Measurements from ENCODE around the gene POLR1D.

Gene POLR1D

DNA sequence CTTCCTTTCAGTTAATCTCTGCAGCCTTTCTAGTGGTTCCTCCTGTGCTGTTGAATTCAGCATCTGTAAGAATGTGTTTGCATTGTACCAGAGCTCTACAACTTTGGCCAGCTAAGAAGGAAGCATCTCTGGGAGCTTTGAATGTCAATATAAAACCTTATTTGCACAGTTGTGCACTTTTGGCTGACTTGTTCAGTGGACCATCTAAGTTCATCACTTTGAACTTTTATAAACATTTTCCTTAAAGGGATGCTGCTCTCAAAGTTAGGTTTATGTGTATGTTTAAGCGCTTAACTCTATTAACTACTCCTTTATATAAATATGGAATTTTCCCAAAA is 15.6 kb downstream of the POLR1D start:
- no peak for DNase-seq (ENCODE audit: low read depth in 2 of 3, low spot score in 2 of 3)

DNA sequence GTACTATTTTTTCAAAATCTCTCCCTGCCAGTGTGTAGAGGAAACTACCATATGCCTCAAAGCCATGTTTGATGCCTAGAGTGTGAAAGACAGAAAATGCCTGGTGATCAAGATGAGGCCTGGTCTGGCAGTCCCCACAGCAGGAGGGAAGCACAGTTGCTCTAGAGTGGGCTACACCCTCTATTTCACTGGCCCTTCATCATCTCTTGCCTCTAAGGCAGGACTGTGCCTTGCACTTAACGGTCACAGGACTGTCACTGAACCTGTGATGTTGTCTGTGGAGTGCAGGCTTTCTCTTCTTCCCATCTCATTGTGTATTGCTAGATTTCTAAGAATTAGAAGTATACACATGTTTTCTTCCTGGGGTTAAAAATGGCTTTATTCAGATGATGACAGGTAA is 16.3 kb downstream of the POLR1D start:
- DNase-seq (ENCODE audit: low read depth in 2 of 3, low spot score in 2 of 3): no peak

DNA sequence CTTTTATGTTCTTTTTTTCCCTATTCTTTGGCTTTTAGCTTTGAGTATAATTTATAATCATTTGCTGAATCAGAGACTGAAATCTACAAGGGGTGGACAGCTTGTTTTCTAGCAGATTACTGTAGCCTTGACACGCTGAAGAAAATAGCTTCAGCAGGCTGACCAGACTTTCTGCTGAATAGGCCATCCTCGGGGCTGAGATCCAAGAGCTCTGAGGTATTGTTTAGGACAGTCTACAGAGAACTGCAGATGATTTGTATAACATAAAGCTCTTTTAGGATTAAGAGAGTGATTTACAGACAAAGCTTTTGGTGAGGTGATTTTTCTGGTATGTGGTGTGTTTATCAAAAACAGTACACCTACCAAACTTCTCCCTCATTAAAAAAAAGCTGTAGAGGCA is 16.8 kb downstream of the POLR1D start:
- no peak for DNase-seq (ENCODE audit: low read depth in 2 of 3, low spot score in 2 of 3)

DNA sequence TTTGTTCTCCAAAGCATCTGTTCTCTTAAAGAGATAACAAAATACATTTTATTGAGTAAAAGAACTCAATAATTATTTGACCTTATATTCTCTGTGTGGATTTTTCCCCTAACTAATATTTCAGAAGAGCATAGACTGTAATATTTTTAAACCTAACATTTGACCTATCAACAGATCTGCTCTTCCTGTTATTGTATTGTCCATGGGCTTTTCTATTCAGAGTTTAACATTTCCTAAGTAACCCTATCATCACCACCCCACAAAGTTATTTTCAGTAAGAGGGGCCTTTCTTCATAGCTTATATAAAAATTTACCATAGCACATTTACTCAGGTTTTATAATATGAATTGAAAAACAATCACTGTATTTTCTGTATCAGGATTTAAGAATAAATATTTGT is 17.5 kb downstream of the POLR1D start:
- no peak for DNase-seq (ENCODE audit: low read depth in 2 of 3, low spot score in 2 of 3)

DNA sequence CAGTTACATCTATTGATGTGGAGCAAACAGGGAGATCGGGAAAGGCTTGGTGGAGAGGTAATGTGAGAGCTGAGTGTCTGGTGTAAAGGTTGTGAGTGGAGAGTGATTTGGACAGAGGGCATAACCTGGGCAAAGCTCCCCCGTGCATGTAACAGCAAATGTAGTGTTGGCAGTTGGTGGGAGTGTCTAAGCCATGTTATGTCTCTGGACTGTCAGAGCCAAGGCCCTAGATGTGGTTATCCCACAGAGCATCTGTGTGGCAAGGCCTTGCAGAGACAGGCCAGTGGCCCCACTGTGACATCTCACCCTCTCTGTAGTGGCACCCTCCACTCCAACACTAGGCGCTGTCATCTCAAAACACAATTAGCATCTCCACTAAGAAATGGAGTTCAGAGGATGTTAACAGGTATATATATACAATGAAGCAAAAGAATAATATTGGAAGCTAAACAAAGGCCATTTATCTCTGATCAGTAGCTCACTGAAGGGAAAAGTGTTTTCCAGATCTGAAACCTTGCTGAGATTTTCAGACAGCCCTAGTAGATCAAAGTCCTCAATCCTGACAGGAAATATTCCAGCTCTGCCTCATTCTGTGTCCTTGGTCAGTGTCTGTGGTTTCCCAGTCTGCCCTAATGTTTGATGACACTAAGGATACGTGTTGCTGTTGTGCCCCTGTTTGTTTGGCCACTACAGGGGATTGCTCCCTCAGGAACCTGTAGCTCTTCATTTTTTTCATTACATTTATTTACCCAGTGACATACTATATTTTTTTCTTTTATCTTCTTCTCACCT is 20.2 kb downstream of the POLR1D start:
- no peak for DNase-seq (ENCODE audit: low read depth in 2 of 3, low spot score in 2 of 3)

DNA sequence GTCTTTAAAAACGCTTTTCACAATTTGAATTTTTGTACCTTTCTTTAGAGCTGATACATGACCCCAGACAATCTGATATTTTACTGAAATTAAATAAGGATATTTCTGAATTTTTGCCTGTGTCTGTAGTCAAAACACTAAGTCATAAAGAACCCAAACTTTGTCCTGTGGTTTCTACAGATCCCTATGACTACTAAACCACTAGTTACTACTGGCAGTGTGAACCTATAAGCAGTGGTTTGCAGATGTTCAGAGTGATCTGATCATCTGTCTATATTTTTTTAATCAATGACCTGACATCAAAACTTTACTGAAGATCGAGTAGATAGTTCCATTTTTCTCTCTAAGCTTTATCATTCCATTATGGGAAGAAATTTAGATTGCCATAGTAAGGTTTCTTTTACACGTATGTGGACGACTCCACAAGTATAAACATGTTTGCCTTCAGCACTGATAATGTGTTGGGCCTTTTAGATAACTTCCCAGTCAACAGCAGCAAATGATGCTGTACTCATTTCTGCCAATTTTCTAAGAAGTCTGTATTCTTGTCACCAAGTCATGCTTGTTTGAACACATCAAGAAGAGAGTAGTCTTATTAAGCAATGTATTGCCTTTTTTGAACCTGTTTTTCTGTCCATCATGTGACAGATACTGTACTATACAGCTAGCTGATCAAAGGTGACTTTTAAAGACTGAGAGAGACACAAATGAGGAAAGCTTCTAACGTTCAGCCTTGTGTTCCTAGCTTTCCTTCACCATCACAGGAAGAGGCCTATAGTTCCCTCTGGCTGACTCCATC is 21.8 kb downstream of the POLR1D start:
- DNase-seq (ENCODE audit: low read depth in 2 of 3, low spot score in 2 of 3): no peak

DNA sequence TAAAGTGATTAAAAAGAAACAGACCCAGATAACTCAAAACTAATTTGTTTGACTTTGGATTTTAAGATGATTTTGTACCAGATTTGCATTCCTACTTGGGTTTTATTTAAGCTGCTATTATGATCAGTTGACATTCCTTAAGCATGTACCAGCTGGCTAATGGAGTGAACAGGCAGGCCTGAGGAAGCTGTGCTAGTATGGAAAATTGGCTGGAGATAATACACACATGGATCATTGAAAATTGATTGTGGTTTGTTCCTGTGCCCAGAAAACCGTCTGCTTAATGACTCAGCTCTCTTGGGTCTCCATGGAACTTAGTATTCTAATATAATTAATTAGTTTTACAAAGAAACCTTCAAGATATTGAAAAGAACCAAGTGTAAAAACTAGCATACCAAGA is 22.6 kb downstream of the POLR1D start:
- no peak for DNase-seq (ENCODE audit: low read depth in 2 of 3, low spot score in 2 of 3)

DNA sequence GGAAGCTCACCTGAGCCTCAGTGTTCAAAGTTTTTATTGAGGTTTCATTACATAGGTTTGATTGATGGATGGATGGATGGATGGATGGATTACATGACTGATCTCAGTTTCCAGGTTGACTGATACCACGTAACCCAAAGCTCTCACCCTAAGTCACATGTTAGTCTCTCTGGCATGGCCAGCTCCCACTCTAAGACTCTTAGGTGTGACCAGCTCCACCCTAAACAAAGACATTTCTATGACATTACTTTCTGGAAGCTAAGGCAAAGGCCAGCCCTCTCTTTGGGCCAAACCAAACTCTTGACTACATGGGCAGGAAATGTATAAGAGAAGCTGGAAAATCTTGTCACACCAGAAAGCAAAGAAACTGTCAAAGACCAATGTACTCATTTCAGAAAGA is 28.6 kb downstream of the POLR1D start:
- no peak for DNase-seq (ENCODE audit: low read depth in 2 of 3, low spot score in 2 of 3)

DNA sequence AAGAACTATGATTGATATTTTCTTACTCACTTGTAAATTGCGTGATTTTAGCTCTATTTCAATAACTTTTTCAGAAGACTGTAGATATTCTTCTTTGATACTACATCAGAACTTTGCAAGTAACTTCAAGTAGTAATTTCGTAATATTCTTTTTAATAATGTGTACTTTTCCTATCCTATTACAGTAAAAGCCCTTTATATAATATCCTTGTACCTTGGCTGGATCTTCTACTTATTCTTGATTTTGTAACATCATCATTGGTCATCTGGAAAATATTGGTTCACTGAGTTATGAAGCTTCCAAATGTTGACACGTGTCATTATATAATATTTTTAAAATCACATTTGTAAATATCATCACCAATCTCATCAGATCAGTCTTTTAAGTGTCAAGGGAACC is 32.4 kb downstream of the POLR1D start:
- no peak for DNase-seq (ENCODE audit: low read depth in 2 of 3, low spot score in 2 of 3)

DNA sequence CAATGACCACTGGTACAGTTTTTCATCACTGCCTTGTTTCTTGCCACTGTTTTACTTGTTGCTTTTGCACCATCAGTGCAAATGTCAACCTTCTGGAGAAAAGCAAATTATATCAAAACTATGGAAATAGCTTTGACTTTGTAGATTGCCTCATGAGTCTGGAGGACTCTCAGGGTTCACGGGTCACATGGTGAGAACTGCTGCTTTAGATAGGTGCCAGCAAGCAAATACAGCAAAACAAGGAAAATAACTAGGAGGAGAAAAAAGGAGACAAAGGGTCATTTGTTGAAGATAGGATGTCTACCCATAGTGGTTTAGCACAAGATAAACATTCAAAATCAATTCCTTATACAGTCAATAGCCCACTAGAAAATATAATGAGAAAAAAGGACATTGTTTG is 33.1 kb downstream of the POLR1D start:
- DNase-seq (ENCODE audit: low read depth in 2 of 3, low spot score in 2 of 3): no peak

DNA sequence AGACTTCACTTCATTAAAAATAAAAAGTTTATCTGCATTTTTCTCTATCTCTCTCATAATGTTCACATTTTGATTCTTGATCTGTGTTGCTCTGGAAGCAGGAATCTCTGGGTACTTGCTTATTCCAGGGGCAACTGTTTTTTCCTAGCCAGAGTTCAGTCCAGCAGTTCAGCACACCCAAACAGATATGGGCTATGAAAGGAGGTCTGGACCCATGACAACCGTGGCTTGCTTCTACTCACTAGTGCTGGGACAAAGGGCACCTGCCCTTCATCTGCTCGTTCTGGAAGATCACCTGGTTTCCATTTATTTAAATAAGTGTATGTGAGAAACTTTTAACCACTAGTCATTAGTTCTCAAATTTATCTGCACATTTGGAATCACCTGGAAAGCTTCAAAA is 36.0 kb downstream of the POLR1D start:
- DNase-seq (ENCODE audit: low read depth in 2 of 3, low spot score in 2 of 3): no peak

DNA sequence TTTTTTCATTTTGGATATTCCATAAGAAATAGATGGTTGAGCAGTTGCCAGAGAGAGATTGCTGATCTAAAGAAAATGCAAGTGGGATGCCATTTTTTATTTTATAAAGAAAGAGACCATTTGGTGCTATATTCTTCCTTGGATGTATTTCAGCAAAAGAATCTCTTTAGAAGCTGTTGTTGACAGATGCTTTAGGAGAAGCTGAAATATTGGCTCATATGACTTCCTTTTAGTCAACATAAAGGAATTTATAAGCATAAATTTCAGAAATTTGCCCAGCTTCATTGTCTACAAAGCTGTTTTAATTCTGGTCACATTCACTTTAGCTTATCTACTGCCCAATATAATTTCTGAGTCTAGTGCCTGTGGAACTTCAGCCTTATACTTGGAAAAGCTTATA is 36.9 kb downstream of the POLR1D start:
- no peak for DNase-seq (ENCODE audit: low read depth in 2 of 3, low spot score in 2 of 3)

DNA sequence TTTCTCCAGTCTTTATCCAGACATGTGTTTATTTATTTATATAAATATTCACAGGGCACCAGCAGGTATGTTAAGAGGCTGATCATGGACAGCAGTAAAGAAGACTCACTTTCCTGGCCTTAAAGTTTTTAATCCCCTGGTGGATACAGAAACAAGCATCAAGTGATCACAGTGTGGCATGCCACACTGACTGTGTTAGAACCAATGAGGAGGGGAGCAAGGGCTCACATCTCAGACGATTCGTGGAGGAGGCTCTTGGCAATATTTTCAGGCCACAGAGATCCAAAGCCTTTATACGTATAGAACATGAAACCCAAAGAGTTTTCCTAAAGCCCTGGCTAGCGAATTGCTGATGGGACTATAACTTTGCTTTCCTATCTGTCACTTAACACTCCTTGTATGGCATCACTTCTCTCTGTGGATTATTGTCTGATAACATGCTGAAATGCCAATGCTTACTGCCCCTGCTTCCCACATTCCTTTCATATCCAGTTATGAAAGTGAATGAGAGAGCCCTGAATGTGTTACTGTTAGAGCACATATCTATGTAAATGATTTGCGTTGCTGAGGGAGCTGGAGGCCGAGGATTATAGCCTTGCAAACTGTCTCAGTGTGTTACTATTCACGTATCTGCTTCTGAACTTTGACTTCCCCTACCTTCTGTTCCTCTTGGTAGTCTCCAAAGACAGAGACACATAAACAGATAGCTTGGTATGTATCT is 37.6 kb downstream of the POLR1D start:
- no peak for DNase-seq (ENCODE audit: low read depth in 2 of 3, low spot score in 2 of 3)

DNA sequence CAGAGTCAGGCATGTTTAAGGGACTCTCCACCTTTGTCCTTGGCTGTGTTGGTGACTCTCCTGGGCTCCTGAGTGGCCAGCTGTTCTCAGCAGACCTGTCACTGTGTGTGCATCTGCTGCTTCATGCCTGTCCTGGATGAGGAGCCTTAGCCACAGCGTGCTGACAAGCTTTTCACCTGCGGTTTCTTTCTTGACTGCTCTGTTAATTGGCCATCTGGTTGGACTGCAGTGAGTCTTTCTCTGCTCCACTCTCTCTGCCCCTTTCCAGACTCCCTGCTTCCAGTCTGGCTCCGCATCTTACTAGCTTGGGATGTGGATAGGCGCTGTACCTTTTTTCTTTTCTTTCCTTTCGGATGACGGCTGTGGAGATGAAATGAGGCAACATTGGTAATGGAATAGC is 38.8 kb downstream of the POLR1D start:
- no peak for DNase-seq (ENCODE audit: low read depth in 2 of 3, low spot score in 2 of 3)

DNA sequence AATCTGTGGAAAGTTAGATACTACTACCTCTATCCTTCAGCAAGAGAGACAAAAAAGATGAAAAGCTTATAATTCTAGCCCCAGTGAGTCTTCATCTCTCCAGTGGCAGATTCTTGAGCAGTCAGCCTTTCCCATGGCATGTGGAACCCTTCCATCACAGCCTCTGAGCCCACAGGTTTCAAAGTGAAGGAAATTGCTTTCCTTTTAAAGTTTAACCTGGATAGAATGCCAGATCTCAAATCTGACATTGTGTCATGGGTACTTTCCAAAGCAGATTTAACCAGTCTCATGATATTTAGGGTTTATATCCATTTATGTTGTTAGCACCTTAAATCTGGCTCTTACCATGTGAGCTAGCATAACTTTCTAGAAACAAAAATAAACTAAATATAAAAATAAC is 39.3 kb downstream of the POLR1D start:
- DNase-seq (ENCODE audit: low read depth in 2 of 3, low spot score in 2 of 3): no peak

DNA sequence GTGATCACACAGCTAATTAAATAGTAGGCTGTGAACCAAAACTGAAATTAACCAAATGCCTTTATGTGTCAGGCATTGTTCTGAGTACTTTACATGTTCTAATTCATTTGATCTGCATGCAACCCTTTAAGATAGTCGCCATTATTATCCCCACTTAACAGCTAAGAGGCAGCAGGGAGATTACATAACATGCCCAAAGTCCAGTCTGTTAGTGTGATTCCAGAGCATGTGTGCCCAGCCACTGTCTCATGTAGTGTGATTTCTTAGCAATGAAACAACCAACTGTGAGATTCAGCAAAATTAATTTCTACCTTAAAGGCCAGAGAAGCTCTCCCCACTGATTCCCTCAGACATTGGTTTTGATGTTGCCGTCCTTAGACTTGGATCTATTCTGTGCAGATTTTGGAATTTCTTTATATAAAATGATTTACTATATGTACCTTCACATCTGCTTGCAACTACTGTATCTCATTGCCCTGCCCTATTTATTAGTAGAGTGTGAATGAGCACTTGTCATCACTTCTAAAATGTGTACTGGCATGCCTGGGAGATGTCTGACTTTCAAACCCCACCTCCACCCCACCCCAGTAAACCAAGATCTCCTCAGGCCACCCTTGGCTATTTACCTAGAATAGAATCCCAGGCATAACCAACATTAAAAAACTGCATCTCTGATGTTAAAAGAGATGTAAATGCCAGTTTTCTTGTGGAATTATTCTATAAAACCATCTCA is 41.2 kb downstream of the POLR1D start:
- no peak for DNase-seq (ENCODE audit: low read depth in 2 of 3, low spot score in 2 of 3)

DNA sequence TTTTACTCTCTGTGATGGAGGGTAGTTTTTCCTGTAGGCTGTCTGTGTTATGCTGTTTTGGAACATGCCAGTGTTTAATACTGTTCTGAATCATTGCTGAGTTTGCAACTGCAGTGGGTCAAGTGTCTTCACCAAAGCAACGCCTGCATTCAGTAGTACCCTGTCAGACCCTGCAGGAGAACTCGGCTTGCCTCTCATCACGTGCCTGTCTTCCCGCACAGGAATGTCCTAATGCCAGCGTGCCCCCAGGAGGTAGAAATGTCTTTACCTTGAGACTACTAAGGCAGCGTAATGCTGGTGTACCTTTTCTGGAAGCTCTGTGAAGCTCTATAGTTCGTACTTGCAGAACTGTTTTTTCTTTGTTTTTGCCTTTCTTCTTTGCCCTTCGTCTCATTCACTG is 42.3 kb downstream of the POLR1D start:
- DNase-seq (ENCODE audit: low read depth in 2 of 3, low spot score in 2 of 3): no peak

DNA sequence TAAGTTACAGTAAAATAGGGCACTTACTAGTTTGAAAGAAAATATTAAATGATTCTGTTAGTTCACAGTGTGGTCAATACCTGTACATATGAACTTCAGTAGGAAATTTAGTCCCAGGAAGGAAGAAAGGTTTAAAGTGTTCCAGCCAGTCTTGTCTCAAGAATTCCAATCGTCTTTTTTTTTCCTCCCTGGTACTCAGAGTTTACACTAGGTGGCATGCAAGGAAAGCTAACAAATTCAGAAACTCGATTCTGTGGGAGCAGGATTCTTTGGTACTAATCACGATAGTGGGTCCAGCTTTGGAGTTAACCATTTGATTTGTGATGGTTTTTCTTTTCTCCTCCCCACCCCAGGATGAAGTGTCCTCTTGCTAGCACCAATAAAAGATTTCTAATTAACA is 43.6 kb downstream of the POLR1D start:
- no peak for DNase-seq (ENCODE audit: low read depth in 2 of 3, low spot score in 2 of 3)

DNA sequence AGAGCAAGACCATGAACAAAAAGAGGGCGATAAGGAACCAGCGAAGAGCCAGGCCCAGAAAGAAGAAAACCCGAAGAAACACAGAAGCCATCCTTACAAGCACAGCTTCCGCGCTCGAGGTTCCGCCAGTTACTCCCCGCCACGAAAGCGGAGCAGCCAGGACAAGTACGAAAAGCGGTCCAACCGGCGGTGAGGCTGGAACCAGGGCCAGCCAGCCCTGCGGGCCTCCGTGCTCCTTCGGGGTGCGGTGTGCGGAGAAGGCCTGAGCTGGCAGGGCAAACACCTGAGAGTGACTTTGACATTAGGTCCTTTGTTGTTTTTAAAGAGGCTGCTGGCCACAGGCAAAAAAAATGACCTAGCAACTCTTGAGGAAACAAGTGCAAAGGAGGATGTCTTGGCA is 44.1 kb downstream of the POLR1D start:
- no peak for DNase-seq (ENCODE audit: low read depth in 2 of 3, low spot score in 2 of 3)

DNA sequence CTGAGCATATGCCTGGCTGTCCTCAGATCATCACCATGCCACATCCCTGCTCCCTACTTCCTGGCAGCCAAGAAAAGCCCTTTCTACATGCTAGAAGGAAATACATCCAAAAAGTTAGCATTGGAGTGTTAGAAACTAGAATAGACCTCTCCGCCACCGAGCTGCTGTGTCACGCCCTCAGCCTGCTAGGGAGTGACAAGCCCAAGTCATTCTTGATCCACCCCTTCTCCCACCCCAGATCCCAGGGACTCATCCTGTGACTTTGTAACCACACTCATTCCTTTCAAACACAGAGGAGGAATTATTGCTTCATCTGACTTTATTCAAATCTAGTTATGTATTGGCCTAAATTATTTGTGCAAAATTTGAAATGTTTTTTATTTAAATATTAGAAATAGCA is 45.3 kb downstream of the POLR1D start:
- no peak for DNase-seq (ENCODE audit: low read depth in 2 of 3, low spot score in 2 of 3)

DNA sequence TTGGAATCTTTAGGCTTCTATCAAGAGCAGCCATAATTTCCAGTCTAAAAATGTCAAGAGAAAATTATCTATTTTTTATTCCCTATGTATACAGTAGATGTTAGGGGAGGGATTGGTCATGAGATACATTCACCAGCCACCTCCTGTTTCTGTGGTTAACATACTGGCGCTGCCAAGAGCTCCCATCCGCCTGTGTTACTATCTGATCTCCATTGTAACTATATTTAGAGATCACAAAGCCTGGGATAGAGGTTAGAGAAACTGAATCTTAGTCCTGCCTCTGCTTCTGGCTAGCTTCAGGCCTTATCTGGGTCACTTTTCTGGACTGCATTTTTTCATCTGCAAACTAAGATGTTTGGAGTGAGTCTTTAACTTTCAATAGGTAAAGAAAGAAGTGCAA is 46.3 kb downstream of the POLR1D start:
- DNase-seq (ENCODE audit: low read depth in 2 of 3, low spot score in 2 of 3): no peak

DNA sequence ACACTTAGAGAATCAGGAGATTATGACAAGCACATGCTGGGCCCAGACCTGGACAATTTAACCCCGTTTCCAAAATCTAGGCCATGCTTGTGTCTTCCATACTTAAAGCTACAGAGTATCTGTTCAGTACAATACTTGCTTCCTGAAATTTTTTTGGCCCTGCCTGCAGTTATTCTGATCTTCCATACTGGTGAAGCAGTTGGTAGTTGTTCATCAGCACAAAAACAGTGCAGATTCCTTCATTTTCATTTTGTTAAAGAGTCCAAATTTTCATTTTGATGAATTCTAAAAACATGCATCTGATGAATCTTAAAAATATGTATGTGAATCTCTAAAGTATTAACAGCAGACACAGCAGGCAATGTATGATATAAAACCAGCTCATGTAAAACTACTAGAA is 49.2 kb downstream of the POLR1D start:
- DNase-seq (ENCODE audit: low read depth in 2 of 3, low spot score in 2 of 3): no peak
